Activated CD4-positive, CD25-positive, alpha-beta regulatory T cell treated with anti-CD3 and anti-CD28 coated beads, Interleukin-2, amount 50 U/mL, for 72 hours (primary cell): ENCODE data around the gene ITSN1.

ENCODE experiments used
- DNase-seq: peaks from one replicate; pipeline ENCODE4 v3.0.0; 2021

Gene ITSN1

GRCh38 chr21:33940164-33940880 is 298.0 kb downstream of the ITSN1 start:
- DNase-seq, result no peak

- no peak for DNase-seq
Measured at GRCh38 chr21:33940881-33941245, 298.6 kb downstream of the ITSN1 start.

GRCh38 chr21:33942426-33942825 is 300.1 kb downstream of the ITSN1 start:
- no peak for DNase-seq

- DNase-seq, result no peak
Measured at GRCh38 chr21:33943293-33943692, 301.0 kb downstream of the ITSN1 start.

GRCh38 chr21:33944185-33944763 is 302.0 kb downstream of the ITSN1 start:
- no peak for DNase-seq

- DNase-seq, result no peak
Measured at GRCh38 chr21:33945652-33946270, 303.5 kb downstream of the ITSN1 start.

- DNase-seq, result peak; percentile 78
Measured at GRCh38 chr21:33947451-33948095, 305.3 kb downstream of the ITSN1 start.

- DNase-seq, result peak; percentile 77
Measured at GRCh38 chr21:33948096-33948950, 306.0 kb downstream of the ITSN1 start.

GRCh38 chr21:33948951-33949444 is 306.7 kb downstream of the ITSN1 start:
- DNase-seq, result no peak
